Ishikawa (cell line): ENCODE results near the gene PKIG.

Experiments used
- CEBPB ChIP-seq: IDR thresholded peaks from 2 replicates; pipeline ENCODE4 v1.6.1; 2012
- CREB1 ChIP-seq: IDR thresholded peaks from 2 replicates; pipeline ENCODE4 v1.6.1; 2012; ENCODE audit warnings: low read depth
- EGR1 ChIP-seq: IDR thresholded peaks from 2 replicates; pipeline ENCODE4 v1.6.1; 2012
- EP300 ChIP-seq: IDR thresholded peaks from 2 replicates; pipeline ENCODE4 v1.6.1; 2012; ENCODE audit warnings: borderline replicate concordance
- FOXM1 ChIP-seq: IDR thresholded peaks from 2 replicates; pipeline ENCODE4 v1.6.1; 2012; ENCODE audit warnings: low read depth, borderline replicate concordance
- MAX ChIP-seq: IDR thresholded peaks from 2 replicates; pipeline ENCODE4 v1.6.1; 2012
- NFIC ChIP-seq: IDR thresholded peaks from 2 replicates; pipeline ENCODE4 v1.6.1; 2012
- RAD21 ChIP-seq: IDR thresholded peaks from 2 replicates; pipeline ENCODE4 v1.6.1; 2012; ENCODE audit warnings: low read depth
- REST ChIP-seq: IDR thresholded peaks from 2 replicates; pipeline ENCODE4 v1.6.1; 2012; ENCODE audit warnings: low read depth, mild to moderate bottlenecking
- TAF1 ChIP-seq: IDR thresholded peaks from 2 replicates; pipeline ENCODE4 v1.6.1; 2012; ENCODE audit warnings: low read depth, mild to moderate bottlenecking
- TCF12 ChIP-seq: IDR thresholded peaks from 2 replicates; pipeline ENCODE4 v1.6.1; 2012; ENCODE audit warnings: low read depth
- TEAD4 ChIP-seq: IDR thresholded peaks from 2 replicates; pipeline ENCODE4 v1.6.1; 2012
- YY1 ChIP-seq: IDR thresholded peaks from 2 replicates; pipeline ENCODE4 v1.6.1; 2012; ENCODE audit warnings: low read depth
- ZBTB7A ChIP-seq: IDR thresholded peaks from 2 replicates; pipeline ENCODE4 v1.6.1; 2012; ENCODE audit warnings: low read depth
- TF ChIP-seq, protein P1 (sequence below): IDR thresholded peaks from 2 replicates; pipeline ENCODE4 v1.6.1; 2012

Gene PKIG

GRCh38 chr20:44624743-44625271 is 42.4 kb downstream of the PKIG start:
- TF ChIP-seq TCF12 (no peak), CREB1 (no peak), FOXM1 (no peak), ZBTB7A (no peak), CEBPB (no peak), REST (no peak), TAF1 (no peak), RAD21 (no peak), NFIC (no peak), EP300 (no peak), TEAD4 (no peak)
- TF ChIP-seq, protein P1, sequence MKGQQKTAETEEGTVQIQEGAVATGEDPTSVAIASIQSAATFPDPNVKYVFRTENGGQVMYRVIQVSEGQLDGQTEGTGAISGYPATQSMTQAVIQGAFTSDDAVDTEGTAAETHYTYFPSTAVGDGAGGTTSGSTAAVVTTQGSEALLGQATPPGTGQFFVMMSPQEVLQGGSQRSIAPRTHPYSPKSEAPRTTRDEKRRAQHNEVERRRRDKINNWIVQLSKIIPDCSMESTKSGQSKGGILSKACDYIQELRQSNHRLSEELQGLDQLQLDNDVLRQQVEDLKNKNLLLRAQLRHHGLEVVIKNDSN = no peak

DNA sequence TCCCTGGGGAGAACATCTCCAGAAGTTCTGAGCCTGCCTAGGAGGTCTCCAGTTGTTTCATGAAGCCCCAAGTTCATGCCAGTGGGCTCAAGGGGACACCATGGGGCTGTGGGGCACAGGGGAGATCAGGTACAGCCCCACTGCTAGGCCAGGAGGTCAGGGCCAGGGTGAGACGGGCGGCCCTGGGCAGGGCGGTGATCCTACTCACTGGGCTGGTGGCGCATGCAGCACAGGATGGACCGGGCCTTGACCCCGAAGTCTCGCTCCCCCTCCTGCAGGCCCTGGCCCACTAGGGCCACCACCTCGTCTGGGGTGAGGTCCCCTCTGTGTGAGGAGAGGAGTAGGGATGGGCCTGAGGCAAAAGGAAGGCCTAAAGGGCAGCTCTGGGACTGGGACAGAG is 43.0 kb downstream of the PKIG start:
- TF ChIP-seq, protein P1 = no peak
- TF ChIP-seq ZBTB7A = no peak
- no peak for TF ChIP-seq REST
- TF ChIP-seq FOXM1 = no peak
- no peak for TF ChIP-seq TEAD4
- TF ChIP-seq RAD21 = no peak
- no peak for TF ChIP-seq CEBPB
- TF ChIP-seq EP300 = no peak
- TF ChIP-seq EGR1 = no peak
- TF ChIP-seq MAX = no peak
- TF ChIP-seq CREB1 = no peak
- no peak for TF ChIP-seq NFIC
- TF ChIP-seq TAF1 = no peak
- no peak for TF ChIP-seq TCF12
- no peak for TF ChIP-seq YY1

DNA sequence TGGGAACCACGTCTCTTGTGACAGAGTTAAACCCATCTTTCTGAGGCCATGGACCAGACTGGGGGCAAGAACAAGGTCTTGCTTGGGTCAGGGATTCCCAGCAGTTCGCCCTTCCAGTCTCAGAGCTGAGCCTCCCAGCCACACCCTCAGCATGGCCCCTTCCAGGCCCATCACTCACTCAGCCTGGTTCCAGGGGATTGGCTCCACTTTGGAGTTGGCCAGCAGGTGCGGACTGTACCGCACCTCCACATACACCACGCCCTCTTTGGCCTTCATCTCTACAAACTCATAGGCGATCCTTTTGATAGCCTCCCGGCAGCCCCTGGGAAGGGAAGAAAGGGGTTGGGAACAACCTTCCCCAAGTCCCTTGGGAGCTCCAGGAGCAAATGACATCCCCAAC is 43.9 kb downstream of the PKIG start:
- TF ChIP-seq MAX (no peak), YY1 (no peak), CEBPB (no peak), EGR1 (no peak), REST (no peak), RAD21 (no peak), ZBTB7A (no peak), TCF12 (no peak), TAF1 (no peak), FOXM1 (no peak), EP300 (no peak)
- TF ChIP-seq, protein P1 = no peak

GRCh38 chr20:44627364-44628010 is 45.1 kb downstream of the PKIG start:
- TF ChIP-seq FOXM1 = no peak
- TF ChIP-seq EP300 = no peak
